ENCODE measurements around the gene ETFA.
A peak's percentile ranks its signal among the peaks of the same experiment; 100 is the strongest.

The ETFA gene

DNA sequence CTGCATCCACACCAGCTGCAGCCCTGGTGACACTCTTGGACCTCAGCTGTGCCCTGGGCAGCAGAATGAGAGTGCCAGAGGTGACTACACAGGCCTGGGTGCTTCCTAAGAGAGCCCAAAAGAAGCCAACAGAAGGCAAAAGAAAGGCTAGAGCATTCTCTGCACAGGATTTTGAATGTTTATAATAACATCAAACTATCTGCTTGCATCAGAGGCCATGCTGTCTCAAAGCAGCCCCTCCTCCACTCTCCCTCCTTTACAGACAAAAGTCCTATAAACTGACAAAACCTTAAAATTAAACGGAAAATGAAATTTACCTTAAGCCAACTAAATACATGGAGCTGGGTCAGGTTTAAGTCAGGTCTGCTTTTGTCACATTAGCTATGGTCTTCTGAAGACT, 95.6 kb downstream of the ETFA start:
- DNase-seq (ENCODE audit: low spot score) = no peak

DNA sequence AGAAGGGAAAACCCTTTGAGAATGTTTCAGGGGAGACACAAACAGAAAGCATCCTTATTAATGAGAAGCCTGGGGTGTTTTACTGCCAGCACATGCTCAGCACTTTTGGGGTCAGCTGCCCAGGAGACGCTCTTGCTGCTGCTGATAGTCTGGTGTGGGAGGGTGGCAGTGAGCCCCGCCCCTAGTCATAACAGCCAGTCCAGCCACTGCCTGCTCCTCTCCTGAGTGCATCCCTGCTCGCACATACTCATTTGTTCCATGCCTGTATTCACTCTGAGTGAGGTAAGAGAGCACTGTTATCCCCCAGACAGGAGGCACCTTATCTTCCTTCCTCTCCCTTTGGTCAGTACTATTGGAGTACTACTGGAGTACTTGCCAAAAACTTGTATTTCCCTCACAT, 101.3 kb downstream of the ETFA start:
- no peak for DNase-seq (ENCODE audit: low spot score)

DNA sequence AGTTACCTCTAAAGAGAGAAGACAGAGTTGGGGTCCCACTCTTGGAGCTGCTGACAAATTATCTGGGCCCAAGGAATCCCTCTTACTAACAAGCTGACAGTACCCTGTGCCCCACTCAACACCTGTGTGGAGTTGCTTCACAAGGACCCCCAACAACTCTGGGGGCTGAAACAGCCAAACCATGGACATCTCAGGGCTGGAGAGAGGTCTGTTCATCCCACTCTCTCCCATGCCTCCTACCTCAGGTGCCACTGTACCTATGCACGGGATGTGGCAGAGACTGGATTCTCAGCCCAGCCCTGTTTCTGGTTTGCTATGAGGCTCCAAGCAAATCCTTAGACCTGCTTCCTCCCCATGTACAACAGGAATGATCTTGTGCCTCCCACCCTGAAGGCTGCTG, 101.7 kb downstream of the ETFA start:
- no peak for DNase-seq (ENCODE audit: low spot score)

DNA sequence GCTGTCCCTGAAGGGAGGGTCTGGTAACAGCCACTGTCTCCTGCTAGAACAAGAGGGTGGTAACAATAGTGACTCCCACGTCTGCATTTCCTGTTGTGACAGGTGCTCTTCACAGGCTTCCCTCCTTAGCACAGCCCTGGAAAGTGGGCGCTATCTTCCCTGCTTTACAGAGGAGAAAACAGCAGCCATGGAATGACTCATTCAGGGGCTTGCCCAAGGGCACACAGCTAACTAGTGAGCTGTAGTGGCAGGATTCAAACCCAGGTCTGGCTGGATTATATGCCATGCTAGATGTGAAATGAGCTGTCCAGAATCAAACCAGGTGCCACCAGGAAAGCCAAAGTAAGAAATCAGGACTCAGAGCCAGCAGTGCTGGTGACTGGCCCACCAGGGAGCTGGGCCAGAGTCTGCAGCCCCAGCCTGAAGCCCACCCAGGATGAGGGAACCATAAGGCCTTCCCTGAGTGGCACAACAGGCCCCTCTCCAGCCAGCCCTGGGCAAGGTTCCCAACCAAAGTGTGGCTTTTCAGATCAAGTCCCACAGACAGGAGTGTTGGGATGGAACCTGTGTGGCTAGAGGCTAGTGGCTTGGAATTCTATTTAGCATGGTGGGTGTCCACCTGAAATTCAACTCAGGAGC, 102.4 kb downstream of the ETFA start:
- no peak for DNase-seq (ENCODE audit: low spot score)

DNA sequence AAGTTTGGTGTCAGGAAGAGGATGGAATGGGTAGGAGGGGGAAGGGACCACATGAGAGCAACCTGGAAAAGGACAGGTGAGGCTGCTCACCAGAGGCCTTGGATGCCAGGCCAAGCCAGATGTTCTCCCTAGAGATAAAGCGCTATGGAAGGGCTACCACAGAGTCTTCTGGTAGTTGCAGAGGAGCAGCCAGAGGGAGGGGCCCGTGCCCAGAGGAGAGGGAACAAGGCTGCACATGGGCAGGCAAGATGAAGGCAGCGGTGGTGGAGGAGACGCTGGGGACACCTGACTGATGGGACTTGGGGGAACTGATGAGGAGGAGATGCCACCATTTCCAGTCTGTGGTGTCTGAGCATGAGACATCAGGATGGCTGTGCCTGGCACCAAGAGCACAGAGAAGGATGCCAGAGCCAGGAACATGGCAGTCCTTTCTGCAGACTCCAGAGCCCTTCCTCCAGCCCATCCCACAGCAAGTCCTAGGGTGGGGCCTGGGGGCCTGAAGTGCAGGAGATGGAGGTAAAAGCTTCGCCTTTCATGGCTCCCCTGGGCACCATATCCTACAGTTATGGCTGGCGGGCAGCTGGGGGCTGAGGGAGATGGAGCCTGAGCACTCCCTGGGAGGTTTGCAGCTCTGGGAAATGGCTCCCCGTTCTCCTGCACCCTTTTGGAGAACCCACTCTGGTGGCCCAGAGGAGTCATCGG, 103.0 kb downstream of the ETFA start:
- DNase-seq (ENCODE audit: low spot score) = no peak

DNA sequence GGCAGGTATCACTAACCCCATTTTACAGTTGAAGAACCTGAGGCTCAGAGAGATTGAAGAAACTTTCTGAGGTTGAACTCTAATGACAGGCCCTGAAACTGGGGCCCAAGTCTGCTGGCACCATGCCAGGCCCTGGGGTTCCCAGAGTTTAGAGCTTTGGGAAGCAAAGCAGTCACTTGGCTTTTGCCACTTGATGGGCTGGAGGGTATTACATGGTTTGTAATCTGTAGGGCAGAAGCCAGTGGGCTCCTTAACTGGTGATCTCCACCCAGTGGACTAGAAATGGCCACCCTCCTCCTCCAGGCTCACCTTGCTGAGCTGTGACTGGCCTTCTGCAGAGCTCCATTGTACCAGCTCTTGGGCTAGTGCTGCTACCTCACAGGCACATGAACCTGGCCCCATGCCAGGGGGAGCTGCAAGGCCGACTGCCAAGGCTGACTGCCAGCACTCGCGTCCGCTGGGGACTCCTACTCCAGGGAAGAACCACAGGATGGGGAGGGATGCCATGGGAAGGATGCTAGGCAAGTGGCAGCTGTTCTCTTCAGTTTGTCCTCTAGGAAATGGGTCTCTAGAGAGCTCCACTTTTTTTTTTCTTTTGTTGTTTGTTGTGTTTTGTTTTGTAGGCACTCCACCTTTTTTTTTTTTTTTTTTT, 104.8 kb downstream of the ETFA start:
- DNase-seq (ENCODE audit: low spot score) = peak; percentile 78

DNA sequence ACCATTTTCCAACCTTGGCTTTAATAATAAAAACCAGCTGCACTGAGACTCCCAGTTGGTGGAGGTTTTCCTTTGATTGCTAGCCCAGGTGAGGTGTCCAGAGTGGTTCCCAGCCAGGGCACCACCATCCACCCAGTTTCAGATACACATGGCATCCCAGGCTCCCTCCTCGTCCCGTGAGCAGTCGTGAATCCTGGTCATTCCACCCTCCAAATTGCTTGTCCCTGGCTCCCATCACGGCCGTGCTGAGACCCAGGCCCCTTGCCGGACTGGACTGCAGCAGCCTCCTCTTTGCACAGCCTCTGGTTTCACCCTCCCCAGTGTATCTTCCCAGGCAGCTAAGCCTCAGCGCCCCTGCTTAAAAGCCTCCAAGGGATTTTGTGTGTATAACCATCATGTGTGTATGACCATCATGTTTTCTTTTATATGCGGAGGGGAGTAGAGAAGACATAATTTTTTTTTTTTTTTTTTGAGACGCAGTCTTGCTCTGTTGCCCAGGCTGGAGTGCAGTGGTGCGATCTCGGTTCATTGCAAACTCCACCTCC, 106.3 kb downstream of the ETFA start:
- DNase-seq (ENCODE audit: low spot score) = no peak

DNA sequence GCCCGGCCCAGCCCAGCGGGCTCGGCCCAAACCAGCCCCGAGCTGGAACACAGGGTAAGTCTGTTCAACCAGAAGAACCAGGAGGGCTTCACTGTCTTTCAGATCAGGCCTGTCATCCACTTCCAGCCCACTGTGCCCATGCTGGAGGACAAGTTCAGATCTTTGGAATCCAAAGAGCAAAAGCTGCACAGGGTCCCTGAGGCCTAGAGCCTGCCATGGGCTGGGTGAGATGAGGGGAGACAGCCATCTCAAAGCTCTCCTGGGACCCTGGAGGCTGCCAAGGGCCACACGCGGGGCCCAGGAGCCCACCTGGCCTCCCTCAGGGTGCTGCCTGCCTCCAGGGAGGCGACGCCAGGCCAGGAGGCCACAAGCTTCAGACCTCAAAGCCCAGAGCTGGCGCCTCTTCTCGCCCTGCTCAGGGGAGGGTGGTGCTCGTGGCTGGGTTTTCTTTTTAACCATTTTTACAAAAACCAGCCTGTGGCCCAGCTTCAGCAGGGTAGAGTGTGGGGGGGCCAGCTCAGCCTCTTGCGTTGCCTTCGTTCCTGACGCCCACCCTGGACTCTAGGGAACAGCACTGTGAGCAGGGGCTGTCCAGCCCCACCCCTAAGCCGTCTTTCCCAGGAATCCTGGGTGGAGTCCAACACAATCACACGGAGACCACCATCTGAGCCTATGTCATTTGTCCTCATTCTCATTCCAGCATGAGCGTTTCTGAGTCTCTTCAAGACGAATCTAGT, 107.0 kb downstream of the ETFA start:
- no peak for DNase-seq (ENCODE audit: low spot score)

DNA sequence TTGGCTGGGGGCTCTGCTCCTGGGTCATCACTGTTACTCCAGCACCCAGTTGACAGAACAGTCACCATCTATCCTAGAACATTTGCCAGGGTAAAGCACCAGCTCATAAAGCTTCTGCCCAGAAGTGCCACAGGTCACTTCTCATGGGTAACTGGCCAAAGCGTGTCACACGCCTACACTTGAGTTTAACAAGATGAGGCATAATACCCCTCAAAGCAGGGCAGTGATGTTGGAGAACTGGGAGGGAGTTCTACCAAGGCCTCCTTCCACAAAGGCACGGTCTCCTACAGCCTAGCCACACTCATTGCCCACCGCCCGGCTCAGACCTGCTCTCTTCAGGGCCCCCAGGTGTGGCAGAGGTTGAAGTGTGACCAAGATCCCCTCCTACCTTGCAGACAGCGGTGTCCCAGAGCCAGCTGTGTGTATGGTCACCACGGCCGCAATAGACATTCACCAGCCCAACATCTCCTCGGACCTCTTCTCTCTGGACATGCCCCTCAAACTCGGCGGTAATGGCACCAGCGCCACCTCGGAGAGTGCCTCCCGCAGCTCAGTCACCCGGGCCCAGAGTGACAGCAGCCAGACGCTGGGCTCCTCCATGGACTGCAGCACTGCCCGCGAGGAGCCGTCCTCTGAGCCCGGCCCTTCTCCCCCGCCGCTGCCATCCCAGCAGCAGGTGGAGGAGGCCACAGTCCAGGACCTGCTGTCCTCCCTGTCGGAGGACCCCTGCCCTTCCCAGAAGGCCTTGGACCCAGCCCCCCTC, 107.7 kb downstream of the ETFA start:
- no peak for DNase-seq (ENCODE audit: low spot score)

DNA sequence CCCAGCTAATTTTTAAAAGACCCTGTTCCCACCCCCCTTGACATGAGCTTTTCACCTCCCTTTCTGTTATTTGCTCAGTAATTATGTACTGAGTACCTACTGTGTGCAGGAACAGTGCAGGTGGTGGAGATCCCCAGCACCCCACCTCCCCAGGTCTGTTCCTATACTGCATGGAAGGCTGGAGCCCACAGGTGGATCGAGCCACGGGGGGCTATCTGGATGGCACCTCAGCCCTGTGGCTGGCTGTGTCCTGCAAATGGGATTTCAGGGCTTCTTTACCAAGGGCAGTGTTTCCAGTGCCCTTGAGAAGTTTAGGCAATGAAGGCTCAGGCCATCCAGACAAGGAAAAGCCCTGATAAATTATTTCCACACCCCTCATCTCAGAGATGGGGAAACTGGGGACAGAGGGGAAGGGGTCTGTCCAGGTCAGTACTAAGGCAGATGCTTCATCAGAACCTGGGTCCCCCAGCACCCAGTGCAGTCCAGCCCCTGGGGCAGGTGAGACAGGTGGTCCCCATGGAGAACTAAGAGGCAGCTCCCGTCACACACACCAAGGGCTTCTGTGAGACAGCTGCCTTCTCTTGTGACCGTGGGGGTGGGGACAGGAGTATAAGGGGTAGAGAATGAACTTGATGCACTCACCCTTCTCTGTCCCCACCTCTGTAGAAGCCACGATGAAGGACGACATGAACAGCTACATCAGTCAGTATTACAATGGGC, 109.6 kb downstream of the ETFA start:
- DNase-seq (ENCODE audit: low spot score) = no peak

DNA sequence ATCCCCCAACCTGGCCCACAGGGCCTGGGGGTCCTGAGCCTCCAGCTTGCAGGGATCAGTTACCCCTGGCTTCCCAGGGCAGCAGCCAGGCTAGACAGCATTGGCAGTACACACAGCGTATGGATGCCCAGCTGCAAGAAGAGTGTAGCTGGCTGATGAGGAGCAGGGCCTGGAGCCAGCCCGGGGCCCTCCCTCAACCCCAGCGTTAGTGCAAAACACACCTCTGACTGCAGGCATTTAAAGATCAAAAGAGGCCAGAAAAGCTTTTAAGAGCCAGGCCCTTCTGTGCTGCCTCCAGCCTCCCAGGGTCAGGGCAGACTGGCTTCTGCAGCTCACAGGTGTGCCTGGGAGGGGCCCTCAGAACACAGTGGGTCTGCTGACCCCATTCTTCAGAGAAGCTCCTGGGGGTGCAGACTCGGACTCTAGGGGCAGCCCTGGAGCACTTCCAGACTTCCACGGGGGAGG, 110.6 kb downstream of the ETFA start:
- no peak for DNase-seq (ENCODE audit: low spot score)

DNA sequence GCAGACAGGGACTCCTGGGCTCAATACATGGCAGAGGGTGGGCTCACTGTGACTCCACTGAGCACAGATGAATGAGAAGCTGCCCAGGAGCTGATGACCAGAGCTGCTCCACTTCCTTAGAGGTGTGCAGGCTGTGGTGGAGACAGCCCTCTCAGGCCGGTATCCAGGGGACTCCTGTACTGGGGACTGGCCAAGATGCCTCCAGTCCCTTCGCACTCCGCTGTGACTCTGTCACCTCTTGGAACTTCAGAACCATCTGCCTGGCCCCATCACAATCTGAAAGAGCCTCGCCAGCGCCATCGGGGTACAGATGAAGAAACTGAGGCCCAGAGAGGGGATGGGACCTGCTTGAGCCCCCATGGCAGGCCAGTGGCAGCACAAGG, 111.2 kb downstream of the ETFA start:
- DNase-seq (ENCODE audit: low spot score) = no peak

DNA sequence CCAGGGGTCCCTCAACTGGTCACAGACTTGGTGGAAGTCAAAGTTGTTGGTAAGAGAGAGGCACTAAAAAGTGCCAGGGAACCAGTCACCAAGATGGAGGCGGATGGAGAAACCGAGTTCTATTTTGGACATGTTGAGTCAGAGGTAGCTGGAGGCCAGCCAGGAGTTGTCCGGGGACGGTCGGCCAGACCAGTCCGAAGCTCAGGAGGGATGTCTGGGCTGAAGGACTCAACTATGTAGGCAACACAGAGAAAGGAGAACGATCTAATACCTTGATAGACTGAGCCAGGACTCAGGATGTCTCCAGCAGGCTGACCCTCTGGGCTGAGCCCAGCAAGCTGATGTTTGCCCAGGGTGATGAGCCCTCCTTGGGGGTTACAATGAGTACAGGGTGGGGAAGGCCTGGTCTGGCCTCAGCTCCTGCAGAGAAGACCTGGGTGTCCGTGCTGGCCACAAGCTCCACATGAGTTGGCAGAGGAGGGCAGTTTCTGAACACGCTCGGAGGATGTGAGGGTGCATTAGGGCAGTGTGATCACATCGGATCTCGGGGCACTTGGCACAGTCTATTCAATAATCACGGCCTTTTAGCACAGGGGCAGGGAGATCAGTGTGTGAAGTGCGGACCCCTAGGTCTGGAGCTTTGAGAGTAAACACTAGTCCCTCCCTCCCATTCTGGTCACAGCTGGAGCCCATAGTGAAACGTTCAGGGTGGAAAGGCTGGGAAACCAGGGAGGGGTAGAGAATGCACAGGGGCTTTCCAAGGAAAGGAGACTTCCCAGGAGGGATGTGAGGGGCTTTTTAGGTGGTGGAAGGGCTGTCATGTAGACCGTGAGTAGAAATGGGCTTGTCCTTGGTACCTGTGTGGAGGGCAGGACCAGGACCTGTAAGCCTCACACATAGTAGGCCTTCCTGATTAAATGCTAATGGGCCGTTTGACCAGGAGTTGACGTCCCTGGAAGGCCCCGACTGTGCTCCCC, 111.9 kb downstream of the ETFA start:
- DNase-seq (ENCODE audit: low spot score) = no peak

DNA sequence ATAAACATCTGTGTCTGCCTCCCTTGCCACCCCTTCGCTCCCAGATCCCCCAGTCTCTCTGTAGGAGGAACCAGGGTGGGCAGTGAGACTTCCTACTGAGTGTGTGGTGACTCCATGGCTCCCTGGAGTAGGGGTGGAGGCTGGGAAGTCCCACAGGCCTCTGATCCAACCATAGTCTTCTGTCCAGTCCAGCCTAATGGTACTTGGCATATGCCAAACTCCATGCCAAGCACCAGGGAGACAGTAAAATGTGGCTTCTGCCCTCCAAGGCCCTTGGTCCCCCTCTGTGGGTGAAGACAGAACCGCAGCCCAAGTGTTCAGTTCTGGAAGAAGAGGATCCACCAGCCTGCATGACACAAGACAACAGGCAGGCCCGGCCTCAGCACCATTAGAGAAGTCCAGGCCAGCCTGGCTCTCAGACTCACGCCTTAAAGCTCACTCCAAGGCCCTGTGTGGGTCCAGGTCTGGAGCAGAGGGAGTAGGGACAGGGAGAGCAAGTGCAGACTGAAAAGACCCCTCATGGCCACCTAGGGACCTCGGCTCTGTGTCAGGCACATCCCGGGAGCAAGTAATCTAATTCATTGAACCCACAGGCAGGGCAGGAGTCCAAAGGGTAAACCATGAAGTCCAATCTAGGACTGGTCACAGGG, 112.7 kb downstream of the ETFA start:
- DNase-seq (ENCODE audit: low spot score) = no peak

DNA sequence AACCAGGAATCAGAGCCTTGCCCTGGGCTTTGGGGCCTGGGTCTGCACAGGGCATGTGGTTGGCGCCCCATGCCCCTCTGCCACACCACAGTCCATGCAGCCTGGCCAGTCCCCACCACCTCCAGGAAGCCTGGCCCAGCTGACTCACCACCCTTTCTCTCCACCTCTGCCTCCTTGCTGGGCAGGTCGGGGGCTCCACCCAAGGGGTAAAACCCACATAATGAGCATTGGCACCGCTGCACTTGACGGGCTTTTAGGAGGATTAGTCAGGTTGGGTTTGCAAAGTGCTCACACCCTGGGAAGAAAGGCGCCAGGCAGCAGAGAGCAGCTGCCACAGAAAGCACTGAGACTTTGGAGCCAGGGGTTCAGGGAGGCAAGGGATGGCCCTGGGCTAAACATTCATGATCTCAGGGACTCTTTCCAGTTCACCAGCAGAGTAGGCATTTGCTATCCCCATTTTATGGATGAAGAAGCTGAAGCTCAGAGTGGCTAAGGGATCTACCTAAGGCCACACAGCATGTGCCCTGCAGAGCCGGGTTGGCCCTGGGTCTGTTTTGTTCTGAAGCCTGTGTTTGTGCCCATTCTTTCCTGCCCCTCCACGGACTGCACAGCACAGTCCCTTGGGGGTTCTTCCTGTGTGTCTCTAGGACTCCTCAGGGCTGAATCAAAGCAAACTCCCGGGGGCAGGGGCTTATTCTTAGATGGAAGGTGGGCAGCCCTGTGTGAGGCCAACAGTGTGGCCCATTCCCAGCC, 113.4 kb downstream of the ETFA start:
- DNase-seq (ENCODE audit: low spot score) = no peak

DNA sequence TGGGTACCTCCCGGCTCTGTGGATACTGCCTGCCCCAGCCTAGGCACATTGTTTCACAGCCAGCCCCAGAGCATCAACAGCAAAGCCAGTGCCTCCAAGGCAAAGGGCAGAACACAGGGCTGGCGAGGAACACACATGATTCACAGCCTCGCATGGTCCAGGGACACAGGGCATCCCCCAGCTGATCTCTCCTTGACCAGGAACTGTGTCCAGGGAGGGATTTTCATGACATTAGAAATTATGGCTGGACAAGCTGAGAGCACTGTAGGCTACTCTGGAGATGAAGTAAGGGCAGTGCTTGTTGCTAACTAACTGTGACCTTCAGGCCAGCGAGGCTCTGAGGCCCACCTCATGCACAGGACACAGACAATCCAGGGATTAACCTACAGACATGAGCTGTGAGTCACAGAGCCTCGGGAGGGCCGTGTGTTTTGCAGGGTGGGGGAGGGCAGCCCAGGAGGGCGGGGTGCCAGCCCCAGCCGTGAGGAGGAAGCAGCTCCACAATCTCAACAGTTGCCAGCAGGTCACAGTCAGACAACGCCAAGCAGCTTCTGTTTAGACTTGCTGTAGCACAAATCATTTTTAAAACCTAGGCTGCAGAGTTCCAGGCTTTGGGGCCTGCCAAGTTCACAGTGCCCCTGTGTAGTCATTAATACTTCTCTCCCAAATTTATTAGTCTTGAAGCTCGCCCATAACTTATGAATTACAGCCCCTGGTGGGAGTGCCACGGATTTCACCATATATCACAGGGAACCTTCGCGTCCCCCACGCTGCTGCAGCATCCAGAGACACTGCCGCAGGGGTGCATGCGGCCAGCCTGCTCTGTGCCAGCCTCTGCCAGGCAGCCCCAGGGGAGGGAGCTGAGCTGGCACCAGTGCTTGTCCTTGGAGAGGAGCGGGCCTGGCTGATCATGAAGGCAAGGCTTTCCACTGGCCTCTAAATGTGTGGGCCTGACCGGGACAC, 114.7 kb downstream of the ETFA start:
- peak; percentile 85 for DNase-seq (ENCODE audit: low spot score)

Data from pons (tissue), 1 donor.